Posterior cingulate gyrus (tissue), 11 donors: ENCODE data around the gene PDP2.
A peak's percentile ranks its signal among the peaks of the same experiment; 100 is the strongest.

ENCODE experiments used
- DNase-seq, 10 donors: peaks; one replicate each; pipeline versions ENCODE4 v3.0.0 to v3.0.0-alpha.2; 2020 to 2021; ENCODE audit warnings: mixed read lengths in 3 of 10
- intact Hi-C: fragments of 100-400 bp; cut with DNase I; formaldehyde crosslinking; loops from one replicate; pipeline ENCODE4 v1.15.1; 2023

The PDP2 gene

DNA sequence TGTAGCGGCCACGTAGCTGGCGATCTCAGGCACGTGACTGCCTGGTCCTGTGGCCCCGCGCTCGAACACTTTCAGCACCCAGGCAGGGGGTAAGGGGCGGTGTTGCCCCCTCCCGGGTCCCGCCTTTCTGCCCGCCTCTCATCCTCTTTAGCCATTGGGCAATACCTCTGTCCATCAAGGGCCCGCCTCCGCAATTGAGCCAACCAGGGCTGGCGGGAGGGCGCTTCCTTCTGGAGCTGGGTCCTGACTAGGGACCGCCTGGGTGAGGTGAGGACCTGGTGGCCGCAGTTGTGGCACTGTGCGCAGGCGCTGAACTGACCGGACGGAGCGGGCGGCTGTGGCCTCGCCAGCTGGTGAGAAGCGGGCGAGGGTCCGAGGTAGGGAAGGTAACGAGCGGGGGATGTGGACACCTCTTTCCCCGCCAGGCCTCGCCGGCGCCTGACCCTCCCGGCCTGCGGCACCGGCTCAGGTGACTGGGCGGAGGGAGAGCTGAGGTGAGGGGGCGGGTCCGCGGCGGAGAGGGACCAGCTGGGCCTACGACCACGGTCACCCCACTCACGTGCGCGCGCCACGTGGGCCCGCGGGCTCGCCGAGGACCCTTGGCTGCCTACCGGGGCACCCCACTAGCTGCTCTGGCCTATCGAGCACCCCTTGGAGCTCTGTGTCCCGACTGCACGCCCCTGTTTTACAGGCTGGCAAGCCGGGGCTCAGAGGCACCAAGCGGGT lies at the start of gene PDP2:
Gene PDP2 (plus strand): TSS at position 228 of the 726 bp plus-strand sequence. CDS start 3,770 bp downstream, outside the sequence.
- DNase-seq: peak; percentile 91 to 100 (median 96)
- intact Hi-C loops: no loop called here

- no peak for DNase-seq
- intact Hi-C loops: loop anchor here (5.0 kb wide), 1 partner anchor 40 kb away; no protein-coding TSS in a partner anchor
These were observed 48.1 kb upstream of the PDP2 start for GRCh38 chr16:66832190-66832589.

DNA sequence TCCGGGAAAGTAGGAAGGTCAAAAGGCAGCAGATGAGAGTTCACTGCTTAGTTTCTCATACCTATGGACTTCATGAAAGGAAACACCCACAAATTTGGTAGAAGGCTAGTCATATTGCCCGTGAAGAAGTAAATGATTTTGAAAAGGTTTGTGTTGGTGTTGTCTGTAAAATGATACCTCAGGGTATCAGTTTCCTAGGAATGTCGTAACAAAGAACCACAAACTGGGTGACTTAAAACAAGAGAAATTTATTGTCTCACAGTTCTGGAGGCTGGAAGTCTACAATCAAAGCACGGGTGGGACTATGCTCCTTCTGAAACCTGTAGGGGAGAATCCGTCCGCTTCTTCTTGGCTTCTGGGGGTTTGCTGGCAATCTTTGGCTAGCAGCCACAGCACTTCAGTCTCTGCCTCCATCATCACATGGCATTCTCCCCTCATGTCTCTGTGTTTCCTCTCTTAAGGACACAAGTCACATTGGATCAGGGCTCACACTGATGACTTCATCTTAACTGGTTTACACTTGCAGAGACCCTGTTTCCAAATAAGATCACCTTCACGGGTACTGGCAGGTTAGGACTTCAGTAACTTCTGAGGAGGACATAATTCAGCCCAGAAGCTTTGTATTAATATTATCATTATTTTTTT lies 47.5 kb upstream of the PDP2 start:
- peak in 1 of 10 donors; percentile 13 for DNase-seq
- intact Hi-C loops: loop anchor here (5.0 kb wide), 1 partner anchor 40 kb away; no protein-coding TSS in a partner anchor

- intact Hi-C loops: loop anchor here (5.0 kb wide), 1 partner anchor 38 kb away; no protein-coding TSS in a partner anchor
- DNase-seq: peak in 1 of 10 donors; percentile 15
These were observed 45.6 kb upstream of the PDP2 start for GRCh38 chr16:66834746-66835145.

- intact Hi-C loops: no loop called here
- peak in 1 of 10 donors; percentile 21 for DNase-seq
These were observed 39.4 kb upstream of the PDP2 start for GRCh38 chr16:66840883-66841282.

GRCh38 chr16:66841366-66841765 lies 38.9 kb upstream of the PDP2 start:
- no peak for DNase-seq
- intact Hi-C loops: no loop called here

- peak in 4 of 10 donors; percentile 38 to 78 (median 48) for DNase-seq
- intact Hi-C loops: no loop called here
These were observed 37.5 kb upstream of the PDP2 start for GRCh38 chr16:66842765-66843164.

DNA sequence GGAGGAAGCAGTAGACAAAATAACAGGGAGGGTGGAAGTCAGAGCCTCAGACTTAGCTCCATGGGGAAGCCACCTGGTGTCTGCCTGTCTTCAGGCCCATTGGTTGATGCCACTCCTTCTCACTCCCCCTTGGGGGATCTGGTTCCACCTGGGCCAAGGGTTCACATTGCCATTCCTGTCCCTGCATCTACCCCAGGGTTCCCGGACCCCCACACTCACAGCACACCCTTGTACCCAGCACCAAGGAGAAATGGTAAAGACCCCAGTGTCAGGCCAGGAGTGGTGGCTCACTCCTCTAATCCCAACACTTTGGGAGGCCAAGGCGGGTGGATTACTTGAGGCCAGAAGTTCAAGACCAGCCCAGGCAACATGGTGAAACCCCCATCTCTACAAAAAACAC lies 37.1 kb upstream of the PDP2 start:
- DNase-seq: peak in 1 of 10 donors; percentile 55
- intact Hi-C loops: no loop called here

DNA sequence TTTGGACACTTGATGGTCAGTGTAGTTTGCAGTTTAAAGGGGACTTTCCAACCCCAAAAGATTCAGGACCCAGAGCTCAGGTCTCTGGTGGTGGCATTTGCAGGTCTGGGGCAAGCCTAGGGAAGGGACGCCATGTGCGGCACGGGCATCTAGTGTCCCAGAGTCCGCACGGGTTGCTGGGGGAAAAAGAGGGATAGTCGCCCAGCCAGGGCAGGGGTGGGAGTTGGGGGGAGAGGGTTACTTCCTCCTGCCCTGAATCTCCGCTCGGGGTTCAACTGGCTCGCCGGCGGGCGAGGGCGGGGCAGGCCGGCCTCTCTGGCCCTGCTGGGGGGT lies 36.3 kb upstream of the PDP2 start:
- no peak for DNase-seq
- intact Hi-C loops: no loop called here

DNA sequence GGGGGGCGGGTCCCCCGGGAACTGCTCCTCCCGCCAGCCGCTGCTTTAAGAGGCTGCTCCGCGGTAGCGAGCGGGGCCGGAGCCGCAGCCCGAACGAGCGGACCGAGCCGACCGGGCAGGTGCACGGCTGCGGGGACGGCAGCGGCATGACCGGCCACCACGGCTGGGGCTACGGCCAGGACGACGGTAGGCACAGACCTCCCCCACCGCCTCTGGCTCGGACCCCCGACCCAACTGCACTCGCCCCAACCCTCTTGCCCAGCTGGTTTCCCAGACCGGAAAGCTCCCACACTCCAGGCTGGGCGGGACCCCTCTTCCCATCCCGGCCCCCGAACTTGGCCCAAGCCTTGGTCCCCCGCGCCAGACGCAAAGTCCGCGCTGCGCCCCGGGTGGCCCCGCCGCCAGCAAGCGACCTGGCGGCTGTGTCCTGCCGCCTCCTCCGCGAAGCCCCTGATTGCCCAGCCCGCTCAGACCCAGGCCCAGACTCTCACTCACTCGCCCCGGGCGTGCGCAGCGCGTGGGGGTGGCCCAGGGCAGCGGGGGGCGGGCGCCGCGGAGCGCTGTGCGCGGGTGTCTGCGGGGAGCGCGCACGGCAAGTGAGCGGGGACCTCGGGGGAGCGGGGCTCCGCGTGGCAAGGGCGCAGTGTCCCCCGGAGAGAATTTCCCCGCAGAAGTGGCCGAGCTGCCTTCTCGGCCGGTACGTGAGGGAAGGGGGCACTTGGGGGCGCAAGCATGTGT lies 35.8 kb upstream of the PDP2 start, which contains the start of gene CA7:
Gene CA7 (plus strand): TSS at position 73 of the 738 bp plus-strand sequence. CDS start 74 bp downstream, at position 147.
- peak in 3 of 10 donors; percentile 29 to 90 (median 83) for DNase-seq
- intact Hi-C loops: no loop called here

DNA sequence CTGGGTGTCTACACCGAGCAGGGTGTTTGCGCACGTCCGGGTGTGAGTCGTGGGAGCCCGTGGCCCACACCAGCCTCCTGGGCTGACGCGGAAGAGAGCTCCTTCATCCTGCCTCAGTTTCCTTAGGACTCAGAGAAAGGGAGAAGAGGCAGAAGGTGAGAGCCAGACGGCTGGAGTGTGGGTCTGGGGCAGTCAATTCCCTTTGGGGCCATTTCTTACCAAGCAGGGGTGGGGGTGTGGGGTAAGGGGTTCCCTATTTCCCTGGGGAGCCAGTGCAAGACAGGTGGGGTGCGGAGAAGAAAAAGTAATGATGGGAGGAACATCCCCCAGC lies 35.3 kb upstream of the PDP2 start:
- intact Hi-C loops: no loop called here
- no peak for DNase-seq

DNA sequence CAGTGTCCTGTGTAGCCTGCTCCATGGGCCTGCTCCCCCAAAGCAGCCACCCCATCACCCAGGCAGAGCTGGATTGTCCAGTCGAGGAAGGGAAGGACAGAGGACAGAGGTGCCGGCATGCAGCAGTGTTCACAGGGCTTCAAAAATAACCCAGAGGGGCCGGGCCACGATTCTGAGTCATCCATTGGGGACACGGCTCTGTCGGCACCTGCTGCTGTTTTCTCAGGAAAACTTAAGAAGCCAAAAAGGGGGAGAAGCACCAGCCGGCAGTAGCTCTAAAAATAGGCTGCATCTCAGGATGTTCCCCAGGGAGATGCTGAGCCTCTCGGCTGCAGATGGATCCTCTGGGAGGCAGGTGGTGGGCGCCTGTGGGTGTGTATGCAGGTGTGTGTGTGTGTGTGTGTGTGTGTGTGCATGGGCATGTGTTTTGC lies 34.5 kb upstream of the PDP2 start:
- DNase-seq: peak in 8 of 10 donors; percentile 53 to 94 (median 76)

DNA sequence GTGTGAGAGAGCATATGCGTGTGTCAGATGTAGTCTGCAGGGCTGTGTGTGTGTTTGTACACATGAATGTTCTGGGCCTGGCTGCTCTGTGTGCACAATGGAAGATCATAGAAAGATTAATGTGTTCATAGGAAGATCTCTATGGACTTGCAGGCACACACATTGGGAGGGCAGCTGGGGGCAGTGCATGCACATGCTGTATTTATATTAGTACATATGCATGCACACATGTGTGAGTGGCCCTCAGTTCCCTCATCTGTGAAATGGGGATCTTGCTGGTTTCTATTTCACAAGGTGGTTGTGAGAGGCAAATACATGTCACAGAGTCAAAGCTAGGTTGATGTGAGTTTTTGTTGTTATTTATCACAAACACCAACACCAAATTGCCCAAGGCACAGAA lies 34.0 kb upstream of the PDP2 start:
- intact Hi-C loops: no loop called here
- no peak for DNase-seq

More for the DNA sequence above, 34.5 kb upstream of the PDP2 start:
- intact Hi-C loops: no loop called here

DNA sequence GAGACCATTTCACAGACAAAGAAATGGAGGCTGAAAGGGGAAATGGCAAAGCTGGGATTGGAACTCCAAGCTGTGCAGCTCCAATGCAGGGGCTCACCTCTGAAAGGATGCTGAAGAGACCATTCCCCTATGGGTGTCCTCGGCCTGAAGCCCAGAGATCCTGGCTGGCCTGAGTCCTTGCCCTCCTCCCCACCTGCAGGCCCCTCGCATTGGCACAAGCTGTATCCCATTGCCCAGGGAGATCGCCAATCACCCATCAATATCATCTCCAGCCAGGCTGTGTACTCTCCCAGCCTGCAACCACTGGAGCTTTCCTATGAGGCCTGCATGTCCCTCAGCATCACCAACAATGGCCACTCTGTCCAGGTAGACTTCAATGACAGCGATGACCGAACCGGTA lies 33.5 kb upstream of the PDP2 start:
- intact Hi-C loops: no loop called here
- peak in 1 of 10 donors; percentile 54 for DNase-seq

DNA sequence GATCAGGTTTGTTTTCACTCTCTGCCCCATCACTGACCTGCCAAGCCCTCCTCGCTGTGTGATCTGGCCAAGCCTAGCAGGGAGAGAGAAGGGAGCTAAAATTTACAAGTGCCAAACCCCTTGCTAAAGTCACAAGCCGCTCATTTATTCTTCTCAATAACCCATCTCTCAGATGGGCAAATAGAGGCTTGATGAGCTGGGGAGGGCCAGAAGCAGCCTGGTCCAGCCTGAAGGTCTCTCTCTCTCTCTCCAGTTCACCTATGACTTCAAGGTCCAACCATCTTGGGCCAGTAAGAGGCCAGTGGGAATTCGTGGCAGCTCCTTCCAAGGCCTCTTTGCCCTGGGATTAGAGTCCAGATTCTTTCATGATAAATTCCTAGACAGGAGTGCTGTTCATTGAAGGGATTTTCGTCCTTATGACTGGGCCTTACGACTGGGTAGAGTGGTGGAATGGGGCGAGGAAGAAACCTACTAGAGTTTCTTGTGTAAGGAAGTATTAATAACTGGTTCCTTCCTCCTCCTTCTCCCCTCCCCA lies 32.7 kb upstream of the PDP2 start:
- peak in 1 of 10 donors; percentile 2 for DNase-seq
- intact Hi-C loops: no loop called here

DNA sequence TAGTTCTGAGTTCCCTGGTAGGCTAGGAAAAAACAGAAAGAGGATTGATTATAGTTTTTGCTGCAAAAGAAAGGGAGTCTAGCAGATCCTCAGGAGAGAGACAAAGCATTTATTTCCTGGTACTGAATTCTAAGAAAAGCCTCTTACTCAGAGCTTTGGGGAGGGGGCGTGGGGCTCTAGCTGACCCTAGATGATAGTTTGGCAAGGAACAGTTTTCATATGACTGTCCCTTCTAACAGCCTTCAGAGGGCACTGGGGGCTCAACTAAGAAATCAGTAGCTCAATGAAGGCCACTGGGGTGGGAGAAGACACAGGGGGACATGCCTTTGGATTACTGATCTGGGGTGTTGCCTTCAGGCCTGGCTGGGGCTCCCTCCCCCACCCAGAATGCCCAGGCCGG lies 32.1 kb upstream of the PDP2 start:
- no peak for DNase-seq
- intact Hi-C loops: no loop called here

DNA sequence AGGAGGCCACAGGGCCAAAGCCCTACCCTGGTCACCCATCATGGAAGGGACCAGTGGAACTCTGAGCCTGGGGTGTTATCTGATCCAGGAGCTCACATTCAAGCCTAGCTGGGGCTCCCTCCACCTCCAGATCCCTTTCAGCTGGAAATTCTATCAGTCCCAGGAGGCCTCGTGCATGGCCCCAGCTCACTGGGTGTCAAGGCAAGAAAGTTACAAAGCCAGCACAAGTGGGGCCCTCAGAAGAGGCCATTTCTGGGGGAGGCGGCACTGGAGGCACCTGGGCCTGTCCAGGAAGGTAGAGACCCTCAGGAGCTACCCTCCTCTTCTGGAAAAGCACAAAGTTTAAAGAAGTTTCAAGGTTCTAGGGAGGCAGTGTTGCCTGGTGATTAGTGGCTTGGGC lies 31.3 kb upstream of the PDP2 start:
- intact Hi-C loops: no loop called here
- DNase-seq: peak in 1 of 10 donors; percentile 60

DNA sequence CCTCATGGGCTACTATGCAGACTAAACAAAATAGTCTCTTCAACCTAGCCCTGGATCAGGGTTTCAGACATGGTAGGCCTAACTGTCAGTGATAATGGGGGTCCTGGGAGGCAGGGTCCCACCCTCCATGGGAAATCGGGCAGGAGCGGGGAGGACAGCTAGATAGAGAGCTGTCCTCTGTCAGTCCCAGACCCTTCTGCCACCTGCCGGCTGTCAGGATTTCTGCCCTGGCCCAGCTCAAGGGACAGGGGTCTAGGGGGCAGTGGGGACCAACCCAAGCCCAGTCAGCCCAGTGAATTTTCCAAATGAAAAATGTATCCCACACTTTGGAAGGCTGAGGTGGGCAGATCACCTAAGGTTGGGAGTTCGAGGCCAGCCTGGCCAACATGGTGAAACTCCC lies 30.8 kb upstream of the PDP2 start:
- peak in 1 of 10 donors; percentile 44 for DNase-seq
- intact Hi-C loops: no loop called here

GRCh38 chr16:66850115-66850815 lies 30.1 kb upstream of the PDP2 start:
- DNase-seq: peak in 1 of 10 donors; percentile 81
- intact Hi-C loops: no loop called here
